Bronchial smooth muscle cell (primary cell): ENCODE measurements around the gene RIPPLY3. TPM values are rescaled to one million over a fixed set of nuclear protein-coding genes. Genes with fewer than 3 reads are reported as not detected.

ENCODE experiments used
- total RNA-seq: library from RNA; depleted of rRNA; stranded (reverse); fragments of >200 nt; gene quantifications from 2 replicates; pipeline ENCODE4 v1.2.1, GENCODE V29; 2014

The RIPPLY3 gene, protein sequence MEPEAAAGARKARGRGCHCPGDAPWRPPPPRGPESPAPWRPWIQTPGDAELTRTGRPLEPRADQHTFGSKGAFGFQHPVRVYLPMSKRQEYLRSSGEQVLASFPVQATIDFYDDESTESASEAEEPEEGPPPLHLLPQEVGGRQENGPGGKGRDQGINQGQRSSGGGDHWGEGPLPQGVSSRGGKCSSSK
- total RNA-seq = not detected in 2 replicates

DNA sequence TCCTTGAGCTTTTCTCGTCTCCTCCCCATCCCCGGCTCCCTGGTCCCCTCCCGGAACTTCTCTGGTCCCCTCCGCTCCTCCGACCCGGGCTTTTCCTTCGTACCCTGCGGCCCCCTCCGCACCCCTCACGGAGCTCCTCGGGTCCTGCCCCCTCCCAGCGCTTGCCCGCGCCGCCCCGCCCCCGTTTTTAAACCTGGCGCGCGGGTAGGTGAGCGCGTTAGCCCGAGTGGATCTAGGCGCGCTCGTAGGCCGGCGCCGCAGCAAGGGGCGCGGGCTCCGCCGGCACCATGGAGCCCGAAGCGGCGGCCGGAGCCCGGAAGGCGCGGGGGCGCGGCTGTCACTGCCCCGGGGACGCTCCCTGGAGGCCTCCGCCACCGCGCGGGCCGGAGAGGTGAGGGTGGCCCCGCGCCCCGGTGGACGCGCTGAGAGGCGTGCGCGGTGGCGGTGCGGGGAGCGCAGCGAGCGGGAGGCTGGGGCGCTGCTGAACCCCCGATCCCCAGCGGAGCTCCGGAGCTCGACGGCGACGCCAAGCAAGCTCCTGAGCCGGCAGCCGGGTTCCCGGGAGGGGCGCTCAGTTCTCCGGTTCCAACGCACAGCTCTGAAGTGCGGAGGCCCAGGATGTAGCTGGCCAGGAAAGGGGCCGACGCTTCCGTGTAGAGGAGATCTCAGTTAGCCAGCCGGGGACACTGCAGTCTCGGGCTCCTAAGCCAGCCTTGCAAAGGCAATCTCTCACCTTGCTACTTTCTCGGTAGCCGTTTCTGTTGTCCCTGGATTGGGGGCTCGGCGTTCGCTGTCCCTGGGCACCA lies at the start of gene RIPPLY3:
TSS of gene RIPPLY3 (plus strand) at position 217 of the 806 bp plus-strand sequence. CDS start at position 288, 71 bp downstream.

DNA sequence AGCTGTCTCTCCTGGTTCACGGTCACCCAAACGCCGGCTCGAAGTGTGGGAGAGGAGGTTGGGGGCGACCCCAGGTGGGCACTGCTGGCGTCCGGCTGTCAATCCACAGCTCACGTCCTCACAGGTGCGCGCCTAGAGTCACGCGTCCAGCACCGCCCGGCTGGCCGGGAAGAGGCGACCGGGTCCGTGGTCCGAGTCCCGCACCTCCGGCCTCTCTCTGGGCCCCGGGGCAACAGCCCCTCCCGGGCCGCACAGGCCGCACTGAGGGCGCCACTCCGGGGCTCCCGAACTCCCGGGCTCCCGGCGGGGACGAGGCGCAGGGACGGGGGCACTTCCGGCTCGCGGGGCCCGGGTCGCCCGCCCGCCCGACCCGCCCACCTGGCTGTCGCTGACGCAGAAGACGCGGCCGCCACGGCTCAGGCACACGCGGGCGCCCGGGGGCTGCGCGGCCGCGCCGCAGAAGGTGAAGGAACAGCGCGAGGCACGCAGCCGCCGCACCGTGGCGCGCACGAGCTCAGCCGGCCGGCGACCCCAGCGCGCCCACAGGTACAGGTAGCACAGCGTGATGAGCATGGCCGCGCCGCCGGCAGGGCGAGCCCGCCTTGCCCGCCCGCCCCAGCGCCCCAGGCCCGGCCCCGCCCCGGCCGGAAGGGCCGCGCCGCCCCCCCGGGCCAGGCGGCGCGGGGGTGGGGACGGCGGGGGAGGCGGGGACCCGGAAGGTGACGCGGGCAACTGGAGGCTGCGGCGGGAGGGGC lies 40.3 kb upstream of the RIPPLY3 start, which contains the start of gene HLCS:
TSS of gene HLCS (minus strand) at position 604 of the 755 bp plus-strand sequence. CDS start at position 573, 31 bp downstream.

Other genes with a start within 250 kb of the RIPPLY3 start
- 17.4 and 28.4 TPM in 2 replicates for gene HLCS, start 40.0 kb upstream of the RIPPLY3 start, total RNA-seq
- gene PIGP, start 66.4 kb downstream of the RIPPLY3 start, total RNA-seq = 2.7 and 3.2 TPM in 2 replicates
- gene TTC3, start 66.6 kb downstream of the RIPPLY3 start, total RNA-seq = 162 and 289 TPM in 2 replicates